ENCODE results near the gene AGO4.

The AGO4 gene

GRCh38 chr1:35894656-35895055, 86.8 kb downstream of the AGO4 start:
- TF ChIP-seq CTCF (IDR thresholded peaks at IDR 0.05; ENCODE audit: low read depth, low read length, missing control alignments), result no peak
- DNase-seq (ENCODE audit: extremely low read depth, low read depth), result no peak
- H3K4me3 ChIP-seq (replicated peaks; ENCODE audit: low read depth, low read length), result no peak overlapping the region

- DNase-seq (ENCODE audit: extremely low read depth, low read depth), result no peak
- H3K4me3 ChIP-seq (replicated peaks; ENCODE audit: low read depth, low read length), result no peak overlapping the region
- TF ChIP-seq CTCF (IDR thresholded peaks at IDR 0.05; ENCODE audit: low read depth, low read length, missing control alignments), result no peak
Observed at GRCh38 chr1:35899941-35900340, 92.1 kb downstream of the AGO4 start.

GRCh38 chr1:35901235-35901634, 93.4 kb downstream of the AGO4 start:
- no peak for TF ChIP-seq CTCF (IDR thresholded peaks at IDR 0.05; ENCODE audit: low read depth, low read length, missing control alignments)
- no peak for DNase-seq (ENCODE audit: extremely low read depth, low read depth)
- no peak overlapping the region for H3K4me3 ChIP-seq (replicated peaks; ENCODE audit: low read depth, low read length)

- no peak for TF ChIP-seq CTCF (IDR thresholded peaks at IDR 0.05; ENCODE audit: low read depth, low read length, missing control alignments)
- no peak overlapping the region for H3K4me3 ChIP-seq (replicated peaks; ENCODE audit: low read depth, low read length)
Observed at GRCh38 chr1:35902671-35903070, 94.9 kb downstream of the AGO4 start.

More at GRCh38 chr1:35902671-35903070, 94.9 kb downstream of the AGO4 start:
- DNase-seq (ENCODE audit: extremely low read depth, low read depth), result no peak
